ENCODE measurements around the gene GTF3C4.

- TF ChIP-seq POLR2A (IDR thresholded peaks at IDR 0.05): no peak
- no peak for TF ChIP-seq CTCF (IDR thresholded peaks at IDR 0.05)
Observed at GRCh38 chr9:132622159-132622558, 48.1 kb upstream of the GTF3C4 start.

All from right lobe of liver (tissue), 4 donors.